NCI-H128 (cell line): Measurements from ENCODE around the gene NGEF.
"Not testable (repeated sequence)": the region's sequence is repeated elsewhere in the genome, so short reads cannot be mapped to it uniquely, and the experiment has no call there.

Experiments used
- DNase-seq: peaks from one replicate; lab custom pipeline; 2025; ENCODE audit not compliant: unreplicated experiment; lab: John Stamatoyannopoulos, UW

NGEF gene, protein sequence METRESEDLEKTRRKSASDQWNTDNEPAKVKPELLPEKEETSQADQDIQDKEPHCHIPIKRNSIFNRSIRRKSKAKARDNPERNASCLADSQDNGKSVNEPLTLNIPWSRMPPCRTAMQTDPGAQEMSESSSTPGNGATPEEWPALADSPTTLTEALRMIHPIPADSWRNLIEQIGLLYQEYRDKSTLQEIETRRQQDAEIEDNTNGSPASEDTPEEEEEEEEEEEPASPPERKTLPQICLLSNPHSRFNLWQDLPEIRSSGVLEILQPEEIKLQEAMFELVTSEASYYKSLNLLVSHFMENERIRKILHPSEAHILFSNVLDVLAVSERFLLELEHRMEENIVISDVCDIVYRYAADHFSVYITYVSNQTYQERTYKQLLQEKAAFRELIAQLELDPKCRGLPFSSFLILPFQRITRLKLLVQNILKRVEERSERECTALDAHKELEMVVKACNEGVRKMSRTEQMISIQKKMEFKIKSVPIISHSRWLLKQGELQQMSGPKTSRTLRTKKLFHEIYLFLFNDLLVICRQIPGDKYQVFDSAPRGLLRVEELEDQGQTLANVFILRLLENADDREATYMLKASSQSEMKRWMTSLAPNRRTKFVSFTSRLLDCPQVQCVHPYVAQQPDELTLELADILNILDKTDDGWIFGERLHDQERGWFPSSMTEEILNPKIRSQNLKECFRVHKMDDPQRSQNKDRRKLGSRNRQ

GRCh38 chr2:233013027-233013461 is at the start of gene NGEF:
TSS of gene NGEF (minus strand) at chr2:233013256. CDS start at chr2:232974890, 38,366 bp downstream.
- no peak for DNase-seq

GRCh38 chr2:233062451-233062850 is 49.4 kb upstream of the NGEF start:
- no peak for DNase-seq

DNA sequence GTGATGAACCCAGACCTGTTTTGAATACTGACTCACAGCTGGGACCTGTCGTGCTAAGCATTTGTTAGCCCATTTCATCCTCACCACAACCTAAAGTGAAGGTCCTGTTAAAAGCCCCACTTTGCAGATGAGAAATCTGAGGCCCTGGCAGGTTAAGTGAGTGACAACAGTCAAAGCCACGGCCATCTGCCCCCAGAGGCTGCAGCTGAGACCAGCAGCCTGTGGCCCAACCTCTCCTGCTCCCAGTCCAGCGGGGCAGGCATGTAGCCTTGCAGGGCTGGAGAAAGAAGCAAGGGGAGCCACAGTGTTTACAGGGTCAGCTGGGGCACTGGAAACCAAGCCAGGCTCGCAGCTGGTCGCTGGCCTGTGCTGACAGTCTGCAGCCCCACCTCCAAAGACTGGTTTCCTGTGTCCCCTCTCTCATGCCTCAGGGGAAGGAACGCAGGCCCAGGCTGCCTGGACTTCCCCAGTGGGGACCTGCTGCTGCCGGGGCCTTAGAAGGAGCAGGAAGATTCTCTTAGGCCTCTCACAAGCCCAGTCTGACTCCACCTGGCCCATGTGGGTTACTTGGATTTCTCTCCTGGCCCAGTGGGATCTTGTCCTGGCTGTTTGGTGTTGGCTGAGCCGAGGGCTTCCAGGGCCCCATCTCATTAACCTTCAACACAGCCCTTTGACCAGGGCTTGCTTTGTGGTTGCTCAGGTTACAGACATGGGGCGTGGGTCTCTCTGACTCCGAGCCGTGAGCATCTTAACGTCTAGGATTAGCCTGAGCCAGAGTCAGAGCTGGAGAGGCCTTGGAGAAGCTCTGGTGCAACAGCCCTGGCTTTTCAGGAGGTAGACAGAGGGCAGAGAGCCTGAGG is 48.8 kb upstream of the NGEF start:
- no peak for DNase-seq

DNA sequence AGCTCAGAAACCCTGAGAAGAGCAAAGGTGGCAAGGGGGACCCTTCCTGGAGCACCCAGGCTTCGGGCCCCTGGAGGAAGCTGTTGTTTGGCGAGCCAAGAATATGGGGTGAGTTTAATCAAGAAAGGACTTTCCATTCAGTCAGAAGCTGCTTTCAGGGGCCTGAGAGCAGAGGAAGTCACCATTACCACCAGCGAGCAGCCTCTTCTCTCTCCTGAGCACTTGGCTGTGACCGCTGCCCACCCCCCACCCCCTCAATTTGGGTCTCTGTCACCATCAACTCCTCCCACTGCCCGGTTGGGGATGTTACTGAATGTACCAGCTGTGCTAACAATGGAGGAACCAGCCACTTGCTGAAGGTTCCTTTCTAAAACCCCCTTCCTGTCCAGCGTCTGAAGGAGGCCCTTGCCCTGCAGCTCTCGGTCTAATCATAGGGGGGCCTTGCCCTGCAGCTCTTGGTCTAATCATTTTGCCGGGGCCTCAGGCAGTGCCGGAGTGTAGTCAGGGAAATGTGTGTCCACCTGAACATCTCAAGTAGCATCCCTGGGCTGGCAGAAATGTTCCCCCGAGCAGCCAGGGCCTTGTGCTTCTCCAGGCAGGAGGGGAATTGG is 48.0 kb upstream of the NGEF start:
- DNase-seq = no peak

DNA sequence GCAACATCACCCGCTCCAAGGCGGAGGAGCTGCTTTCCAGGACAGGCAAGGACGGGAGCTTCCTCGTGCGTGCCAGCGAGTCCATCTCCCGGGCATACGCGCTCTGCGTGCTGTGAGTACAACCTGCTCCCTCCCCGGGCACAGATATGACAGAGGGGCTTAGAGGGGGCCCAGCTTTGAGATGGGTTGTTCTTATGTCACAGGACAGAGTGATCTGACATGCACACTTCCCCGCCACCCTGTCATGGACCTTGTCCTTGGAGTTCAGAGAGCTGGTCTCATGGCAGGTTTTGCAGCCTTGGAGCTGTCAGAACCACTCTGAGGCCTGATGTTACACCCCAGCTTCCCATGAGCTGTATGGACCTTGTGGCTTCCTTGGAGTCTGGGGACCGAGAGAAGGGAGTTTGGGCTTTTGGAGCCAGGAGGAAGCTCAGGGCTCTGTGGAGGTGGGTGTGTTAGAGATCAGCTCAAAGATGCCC is 47.5 kb upstream of the NGEF start:
- no peak for DNase-seq

GRCh38 chr2:233059797-233060500 is 46.9 kb upstream of the NGEF start, which contains the start of gene INPP5D:
TSS of gene INPP5D (plus strand) at chr2:233060342. CDS start at chr2:233060479, 137 bp downstream.
- DNase-seq = no peak

DNA sequence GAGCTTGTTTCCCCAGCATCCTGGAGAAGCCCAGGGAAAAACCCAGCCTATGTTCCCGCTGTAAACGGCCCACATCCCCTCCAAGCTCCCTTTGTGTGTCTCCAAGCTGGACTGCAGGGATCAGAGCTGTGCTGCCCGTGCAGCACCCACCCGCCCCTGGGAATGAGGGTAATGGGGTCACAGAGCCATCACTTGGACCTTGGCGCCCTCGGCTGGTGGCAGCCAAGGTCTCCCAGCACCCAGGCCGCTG is 46.4 kb upstream of the NGEF start:
- no peak for DNase-seq

DNA sequence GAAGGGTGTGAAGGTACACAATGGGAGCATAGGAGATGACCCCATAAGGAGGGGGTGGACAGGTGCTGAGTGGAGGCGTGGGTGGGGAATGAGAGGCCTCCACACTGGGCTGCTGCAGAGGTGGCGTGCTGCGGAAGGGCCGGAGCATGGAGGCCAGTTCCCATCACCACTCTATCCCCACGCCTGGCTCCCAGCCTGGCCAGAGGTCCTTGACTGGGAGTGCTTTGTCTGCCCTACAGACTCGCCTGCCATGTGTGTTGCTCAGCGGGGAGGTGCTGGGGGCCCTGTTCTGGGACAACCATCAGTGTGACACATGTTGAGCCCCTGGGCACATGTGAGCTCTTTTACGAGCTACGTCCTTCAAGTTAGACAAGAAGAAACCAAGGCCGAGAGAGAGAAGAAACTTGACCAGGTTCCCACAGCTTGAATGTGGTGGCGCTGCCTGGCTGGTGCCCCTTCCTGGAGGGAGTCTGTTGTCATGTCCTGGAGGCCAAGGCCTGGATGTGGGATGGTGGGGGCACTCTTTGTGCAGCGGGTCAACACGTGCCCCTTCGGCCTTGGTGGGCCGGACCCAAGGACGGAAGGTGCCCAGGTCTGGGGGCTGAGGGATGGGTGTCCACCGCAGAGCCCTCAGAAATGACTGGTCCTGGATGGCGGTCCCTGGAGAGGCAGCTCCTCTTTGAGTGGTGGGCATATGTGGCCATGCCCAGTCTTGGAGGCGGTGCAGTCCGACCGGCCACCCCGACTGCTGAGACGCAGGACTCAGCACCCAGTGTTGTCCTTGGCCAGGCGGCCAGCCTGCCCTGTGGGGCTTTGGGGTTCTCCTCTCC is 45.9 kb upstream of the NGEF start:
- no peak for DNase-seq

- no peak for DNase-seq
Observed at GRCh38 chr2:233056961-233057605, 44.0 kb upstream of the NGEF start.

DNA sequence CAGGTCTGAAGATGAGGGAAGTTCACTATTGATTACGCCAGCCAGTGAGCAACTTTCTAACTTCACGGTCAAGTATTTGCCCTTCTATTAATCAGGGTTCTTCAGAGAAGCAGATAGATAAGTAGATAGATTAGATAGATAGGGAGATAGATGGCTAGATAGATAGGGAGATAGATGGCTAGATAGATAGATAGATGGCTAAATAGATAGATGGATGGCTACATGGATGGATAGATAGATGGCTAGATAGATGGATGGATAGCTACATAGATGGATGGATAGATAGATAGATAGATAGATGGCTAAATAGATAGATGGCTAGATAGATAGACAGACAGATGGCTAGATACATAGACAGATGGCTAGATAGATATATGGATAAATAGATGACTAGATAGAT is 42.3 kb upstream of the NGEF start:
- no peak for DNase-seq

- no peak for DNase-seq
Observed at GRCh38 chr2:233053928-233054784, 41.1 kb upstream of the NGEF start.

GRCh38 chr2:233052517-233052916 is 39.5 kb upstream of the NGEF start:
- DNase-seq = not testable (repeated sequence)

GRCh38 chr2:233051241-233052149 is 38.4 kb upstream of the NGEF start:
- DNase-seq = no peak

DNA sequence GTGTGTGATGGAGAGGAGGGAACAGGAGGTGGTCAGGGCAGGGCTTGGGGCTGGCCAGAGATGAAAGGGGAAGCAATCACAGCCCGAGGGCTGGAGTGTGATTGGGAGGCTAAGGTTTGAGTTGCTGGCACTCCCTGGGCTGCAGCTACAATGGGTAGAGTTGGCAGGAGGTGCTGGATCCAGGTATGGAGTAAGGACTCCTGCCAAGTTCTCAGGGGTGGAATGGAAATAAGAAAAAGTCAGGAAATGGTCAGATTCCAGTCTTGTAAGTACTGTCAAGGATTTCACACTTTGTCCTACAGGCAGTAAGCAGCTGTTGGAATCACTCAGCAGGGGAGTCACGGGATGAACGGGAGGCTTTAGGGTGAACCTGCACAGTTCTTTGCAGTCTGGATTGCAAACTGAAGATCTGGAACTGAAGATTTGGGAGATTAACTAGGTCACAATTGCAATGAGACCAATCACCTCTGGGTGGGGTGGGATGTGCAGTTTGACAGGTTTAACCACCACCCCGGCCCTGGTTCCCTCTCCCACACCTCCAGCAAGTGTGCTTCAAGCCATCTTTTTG is 36.2 kb upstream of the NGEF start:
- DNase-seq = no peak

DNA sequence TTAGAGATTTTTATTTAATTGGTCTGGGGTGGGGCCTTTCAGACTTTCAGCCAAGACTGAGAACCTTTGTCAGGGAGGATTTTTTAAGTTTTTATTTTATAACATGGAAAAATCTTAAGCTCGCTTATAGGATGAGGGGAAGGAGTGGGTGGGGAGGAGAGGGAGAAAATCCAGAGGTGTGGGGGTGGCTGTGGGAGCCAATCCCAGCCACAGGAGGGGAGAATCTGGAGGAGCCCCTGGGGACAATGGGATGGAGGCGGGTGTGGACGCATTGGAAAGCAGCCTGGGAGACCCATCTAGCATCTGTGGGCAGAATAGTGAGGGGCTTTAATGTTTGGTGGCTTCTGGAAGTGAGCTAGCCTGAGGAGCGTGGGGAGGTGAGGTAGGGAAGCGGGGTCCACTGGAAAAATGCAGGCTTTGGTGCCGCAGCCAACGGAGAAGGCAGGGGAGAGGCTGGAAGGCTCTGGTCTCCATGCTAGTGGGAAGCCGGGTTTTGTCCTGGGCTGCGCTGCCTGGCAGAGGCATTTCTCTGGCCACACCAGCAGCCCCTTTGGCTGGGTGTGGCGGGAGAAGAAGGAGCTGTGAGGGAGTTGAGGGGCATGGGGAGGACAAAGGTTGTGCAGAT is 35.6 kb upstream of the NGEF start:
- DNase-seq = no peak

- DNase-seq = no peak
Observed at GRCh38 chr2:233047667-233048066, 34.6 kb upstream of the NGEF start.
